C4-2B (cell line): ENCODE data around the gene CLDN5.
"Not testable (repeated sequence)": the region's sequence is repeated elsewhere in the genome, so short reads cannot be mapped to it uniquely, and the experiment has no call there.

ENCODE experiments used
- H3K27ac ChIP-seq: fragments of 450-650 bp; 2 replicates; pipeline ENCODE4 v1.5.1; 2017
- CTCF ChIP-seq: fragments of 450-650 bp; conservative IDR thresholded peaks from 2 replicates; pipeline ENCODE4 v1.5.1; 2017; ENCODE audit warnings: mild to moderate bottlenecking
- ZFX ChIP-seq: fragments of 450-650 bp; IDR thresholded peaks from 2 replicates; pipeline ENCODE4 v1.6.1; 2017

The CLDN5 gene

DNA sequence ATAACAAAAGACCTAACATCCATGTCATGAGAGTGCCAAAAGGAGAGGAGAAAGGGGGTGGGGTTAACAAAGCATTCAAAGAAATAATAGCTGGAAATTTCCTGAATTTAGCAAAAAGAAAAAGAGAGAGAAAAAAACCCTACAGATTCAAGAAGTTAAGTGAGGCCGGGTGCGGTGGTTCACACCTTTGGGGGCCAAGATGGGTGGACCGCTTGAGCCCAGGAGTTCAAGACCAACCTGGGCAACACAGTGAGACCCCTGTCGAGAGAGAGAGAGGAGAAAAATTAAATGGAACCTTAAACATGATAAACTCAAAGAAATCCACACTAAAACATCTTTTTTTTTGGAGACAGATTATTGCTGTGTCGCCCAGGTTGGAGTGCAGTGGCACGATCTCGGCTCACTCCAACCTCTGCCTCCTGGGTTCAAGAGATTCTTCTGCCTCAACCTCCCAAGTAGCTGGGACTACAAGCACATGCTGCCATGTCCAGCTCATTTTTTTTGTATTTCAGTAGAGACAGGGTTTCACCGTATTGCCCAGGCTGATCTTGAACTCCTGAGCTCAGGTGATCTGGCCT lies 8.9 kb upstream of the CLDN5 start:
- TF ChIP-seq ZFX, result no peak
- no peak for TF ChIP-seq CTCF
- no peak overlapping the region for H3K27ac ChIP-seq

DNA sequence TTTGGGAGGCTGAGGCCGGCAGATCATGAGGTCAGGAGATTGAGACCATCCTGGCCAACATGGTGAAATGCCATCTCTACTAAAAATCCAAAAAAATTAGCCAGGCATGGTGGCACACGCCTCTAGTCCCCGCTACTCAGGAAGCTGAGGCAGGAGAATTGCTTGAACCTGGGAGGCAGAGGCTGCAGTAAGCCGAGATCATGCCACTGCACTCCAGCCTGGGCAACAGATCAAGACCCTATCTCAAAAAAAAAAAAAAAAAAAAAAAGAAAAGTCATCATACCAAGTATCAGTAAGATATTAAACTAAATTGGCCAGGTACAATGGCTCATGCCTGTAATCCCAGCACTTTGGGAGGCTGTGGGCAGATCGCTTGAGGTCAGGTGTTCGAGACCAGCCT lies 7.1 kb upstream of the CLDN5 start:
- not testable (repeated sequence) for H3K27ac ChIP-seq

- no peak for TF ChIP-seq CTCF
- TF ChIP-seq ZFX, result no peak
Measured at GRCh38 chr22:19530751-19531150, 6.5 kb upstream of the CLDN5 start.

GRCh38 chr22:19529811-19530210 lies 5.6 kb upstream of the CLDN5 start:
- no peak overlapping the region for H3K27ac ChIP-seq
- TF ChIP-seq ZFX (no peak), CTCF (no peak)

More at GRCh38 chr22:19530751-19531150, 6.5 kb upstream of the CLDN5 start:
- no peak overlapping the region for H3K27ac ChIP-seq

DNA sequence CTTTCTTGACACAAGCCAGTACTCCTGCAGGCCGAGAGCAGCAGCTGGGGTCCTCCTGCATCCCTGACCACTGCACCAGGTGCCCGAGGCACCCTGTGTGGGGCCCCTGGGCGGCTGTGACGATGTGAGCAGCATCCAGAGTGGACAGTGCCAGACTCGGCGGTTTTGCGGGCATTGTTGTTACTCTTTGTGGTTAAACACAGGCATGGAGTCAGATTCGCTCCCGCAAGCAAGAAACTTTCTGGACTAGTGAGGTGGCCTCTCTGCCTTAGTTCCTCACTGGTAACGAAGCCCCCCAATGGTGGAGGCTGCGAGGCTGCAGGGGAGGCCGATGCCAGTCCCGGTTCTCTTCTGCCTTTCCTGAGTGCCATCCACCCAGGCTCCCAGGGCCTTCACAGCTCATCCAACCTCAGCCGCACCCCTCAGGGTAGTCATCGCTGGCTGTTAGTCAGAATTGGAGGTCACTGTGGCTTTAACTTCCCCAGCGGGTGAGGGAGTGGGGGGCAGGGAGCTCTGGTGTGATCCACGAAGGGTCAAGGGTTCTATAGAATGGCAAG lies 3.7 kb upstream of the CLDN5 start:
- TF ChIP-seq ZFX (no peak), CTCF (no peak)
- no peak overlapping the region for H3K27ac ChIP-seq

DNA sequence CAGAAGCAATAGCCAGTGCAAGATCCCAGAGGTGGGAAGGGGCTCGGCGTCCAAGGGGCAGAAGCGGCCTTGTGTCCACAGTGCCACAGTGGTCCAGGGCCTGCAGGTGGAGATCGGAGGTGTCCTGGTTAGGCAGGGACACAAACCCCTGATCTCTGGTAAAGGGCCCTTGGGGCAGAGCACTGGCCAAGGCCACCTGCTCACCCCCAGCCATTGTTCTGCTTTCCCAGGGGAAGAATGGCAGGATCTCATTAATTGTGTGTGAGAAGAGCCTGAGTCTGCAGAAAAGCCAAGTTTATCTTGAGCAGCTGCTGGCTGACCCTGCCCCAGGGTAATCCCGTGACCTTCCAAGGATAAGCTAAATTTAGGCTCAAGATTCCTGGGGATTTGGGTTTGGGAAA lies 3.1 kb upstream of the CLDN5 start:
- H3K27ac ChIP-seq, result no peak overlapping the region
- TF ChIP-seq CTCF, result no peak
- TF ChIP-seq ZFX, result no peak

- H3K27ac ChIP-seq, result no peak overlapping the region
Measured at GRCh38 chr22:19526702-19527111, 2.5 kb upstream of the CLDN5 start.

More at GRCh38 chr22:19526702-19527111, 2.5 kb upstream of the CLDN5 start:
- TF ChIP-seq ZFX, result no peak
- TF ChIP-seq CTCF, result no peak
